VCaP (cell line): Measurements from ENCODE around the gene COX4I1.

Experiments
- H3K27ac ChIP-seq: fragments of 450-650 bp; 2 replicates; pipeline ENCODE4 v1.5.1; 2017
- CTCF ChIP-seq: fragments of 450-650 bp; conservative IDR thresholded peaks from 2 replicates; pipeline ENCODE4 v1.5.1; 2017; ENCODE audit warnings: mild to moderate bottlenecking, moderate library complexity

Gene COX4I1

GRCh38 chr16:85820604-85821372, 21.3 kb downstream of the COX4I1 start:
- TF ChIP-seq CTCF, result no peak
- no peak overlapping the region for H3K27ac ChIP-seq

- TF ChIP-seq CTCF, result peak; percentile 76
These were observed 22.1 kb downstream of the COX4I1 start for GRCh38 chr16:85821390-85822135.

GRCh38 chr16:85822145-85822544, 22.6 kb downstream of the COX4I1 start:
- H3K27ac ChIP-seq, result no peak overlapping the region
- TF ChIP-seq CTCF, result no peak

More at GRCh38 chr16:85821390-85822135, 22.1 kb downstream of the COX4I1 start:
- no peak overlapping the region for H3K27ac ChIP-seq

- no peak overlapping the region for H3K27ac ChIP-seq
- no peak for TF ChIP-seq CTCF
These were observed 23.9 kb downstream of the COX4I1 start for GRCh38 chr16:85823328-85823920.

- TF ChIP-seq CTCF, result no peak
- H3K27ac ChIP-seq, result no peak overlapping the region
These were observed 25.0 kb downstream of the COX4I1 start for GRCh38 chr16:85824161-85825135.

- no peak for TF ChIP-seq CTCF
- H3K27ac ChIP-seq, result no peak overlapping the region
These were observed 25.8 kb downstream of the COX4I1 start for GRCh38 chr16:85825326-85825725.
